HG03025 (cell line): ENCODE measurements around the gene PTPRQ.
"Not testable (repeated sequence)": the region's sequence is repeated elsewhere in the genome, so short reads cannot be mapped to it uniquely, and the experiment has no call there.

Experiments
- ATAC-seq: cut with Tn5 transposase; IDR thresholded peaks from one replicate; pipeline ENCODE4 v1.9.1; 2021; ENCODE audit warnings: mild to moderate bottlenecking, moderate library complexity; ENCODE audit not compliant: unreplicated experiment, low FRiP score

The PTPRQ gene

GRCh38 chr12:80625051-80625450, 181.0 kb downstream of the PTPRQ start:
- no peak for ATAC-seq

GRCh38 chr12:80625901-80626300, 181.9 kb downstream of the PTPRQ start:
- no peak for ATAC-seq

DNA sequence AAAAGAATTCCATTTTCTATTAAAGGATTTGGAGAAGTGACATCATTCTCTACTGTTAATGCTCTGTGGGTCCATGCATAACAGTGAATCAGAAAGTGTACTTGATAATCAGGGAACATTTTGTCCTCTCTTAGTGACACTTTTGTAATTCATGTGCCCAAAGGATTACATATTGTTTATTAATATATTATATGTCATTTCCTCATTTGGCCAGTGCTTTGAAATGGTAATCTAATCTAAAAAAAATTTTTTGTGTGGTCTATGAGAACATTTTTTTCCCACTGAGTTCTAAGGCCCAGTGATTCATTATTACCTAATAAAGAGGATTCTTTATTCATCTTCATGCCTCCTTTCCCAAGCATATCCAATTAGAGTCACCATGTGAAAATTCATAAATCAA, 183.7 kb downstream of the PTPRQ start:
- ATAC-seq, result no peak

- no peak for ATAC-seq
These were observed 188.8 kb downstream of the PTPRQ start for GRCh38 chr12:80632835-80633234.

- ATAC-seq, result no peak
These were observed 190.9 kb downstream of the PTPRQ start for GRCh38 chr12:80634903-80635302.

- no peak for ATAC-seq
These were observed 192.8 kb downstream of the PTPRQ start for GRCh38 chr12:80636832-80637231.

GRCh38 chr12:80641936-80642335, 197.9 kb downstream of the PTPRQ start:
- ATAC-seq, result no peak

DNA sequence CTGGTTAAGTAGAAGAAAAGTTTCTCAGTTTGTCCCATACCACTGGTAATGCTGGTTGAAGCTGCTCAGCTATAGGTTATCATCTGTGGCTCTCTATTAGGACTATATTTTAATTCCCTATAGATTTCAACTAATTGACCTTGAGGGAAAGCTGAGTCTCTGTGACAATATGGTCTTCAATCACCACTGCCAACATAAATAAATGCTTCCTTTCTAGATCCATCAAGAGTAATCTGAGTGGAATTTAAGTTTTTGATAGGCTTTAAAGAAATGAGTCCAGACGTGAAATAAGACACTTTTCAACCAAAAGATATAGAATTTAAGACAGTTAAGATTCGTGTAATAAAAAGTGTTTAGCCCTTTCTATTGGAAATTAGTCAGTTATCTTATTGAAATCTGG, 199.9 kb downstream of the PTPRQ start:
- no peak for ATAC-seq

- ATAC-seq, result no peak
These were observed 204.8 kb downstream of the PTPRQ start for GRCh38 chr12:80648881-80649280.

GRCh38 chr12:80655751-80656150, 211.7 kb downstream of the PTPRQ start:
- no peak for ATAC-seq

DNA sequence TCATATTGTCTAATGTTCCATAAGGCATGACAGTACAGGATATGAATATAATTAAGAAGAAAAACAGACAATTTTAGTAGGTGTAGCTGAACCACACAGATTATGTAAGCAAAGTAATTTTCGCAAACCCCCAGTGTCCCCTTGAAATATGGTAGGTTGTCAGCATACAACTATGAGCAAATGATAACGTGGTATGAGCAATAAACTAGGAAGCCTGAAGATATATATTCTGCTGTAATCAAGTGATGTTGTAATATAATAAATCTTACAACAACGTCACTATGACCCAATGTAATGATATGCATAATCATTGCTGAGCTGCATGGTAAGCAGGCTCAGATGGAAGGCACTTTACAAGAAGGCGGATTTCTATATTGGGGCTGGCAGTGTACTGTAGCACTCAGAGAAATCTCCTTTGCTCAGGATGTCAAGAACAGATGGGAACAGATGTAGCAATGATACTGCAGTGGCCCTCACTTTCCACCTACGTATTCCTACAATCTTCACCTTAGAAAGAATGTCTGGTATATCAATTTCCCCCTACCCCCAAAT, 215.6 kb downstream of the PTPRQ start:
- ATAC-seq, result no peak

GRCh38 chr12:80662586-80662985, 218.6 kb downstream of the PTPRQ start:
- ATAC-seq, result no peak

DNA sequence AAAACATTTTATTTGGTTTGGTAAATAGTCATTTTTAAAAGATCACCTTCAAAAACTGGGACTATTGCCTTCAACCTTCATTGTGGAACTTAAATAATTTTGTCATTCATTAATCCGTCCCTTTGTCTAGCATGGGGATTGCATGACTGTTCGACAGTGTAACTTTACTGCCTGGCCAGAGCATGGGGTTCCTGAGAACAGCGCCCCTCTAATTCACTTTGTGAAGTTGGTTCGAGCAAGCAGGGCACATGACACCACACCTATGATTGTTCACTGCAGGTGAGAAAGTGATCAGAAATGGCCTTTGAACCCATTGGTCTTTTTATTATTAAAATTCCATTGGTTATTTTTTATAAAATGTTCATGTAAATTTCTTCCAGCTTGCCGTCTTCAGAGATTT, 226.2 kb downstream of the PTPRQ start:
- ATAC-seq, result no peak

- ATAC-seq, result not testable (repeated sequence)
These were observed 232.1 kb downstream of the PTPRQ start for GRCh38 chr12:80676042-80676636.

DNA sequence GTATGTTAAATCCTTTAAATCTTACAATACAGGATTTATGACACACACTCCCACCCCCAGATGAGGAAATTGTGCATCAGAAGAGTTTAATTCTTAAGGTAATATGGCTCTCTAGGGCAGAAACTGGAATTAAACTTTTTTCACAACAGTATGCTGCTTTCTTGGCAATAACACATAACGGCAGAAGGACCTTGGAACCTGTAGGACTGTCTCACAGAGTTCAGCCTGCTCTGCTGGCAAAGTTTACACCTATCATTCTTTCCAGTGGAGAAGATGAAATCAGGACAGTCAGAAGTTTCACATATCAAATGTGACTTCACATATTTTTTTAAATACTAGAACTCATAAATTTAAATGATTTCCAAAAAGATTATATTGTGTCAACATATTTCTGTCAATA, 232.8 kb downstream of the PTPRQ start:
- no peak for ATAC-seq

- ATAC-seq, result no peak
These were observed 234.0 kb downstream of the PTPRQ start for GRCh38 chr12:80677994-80678393.

GRCh38 chr12:80679346-80680131, 235.5 kb downstream of the PTPRQ start:
- ATAC-seq, result no peak

DNA sequence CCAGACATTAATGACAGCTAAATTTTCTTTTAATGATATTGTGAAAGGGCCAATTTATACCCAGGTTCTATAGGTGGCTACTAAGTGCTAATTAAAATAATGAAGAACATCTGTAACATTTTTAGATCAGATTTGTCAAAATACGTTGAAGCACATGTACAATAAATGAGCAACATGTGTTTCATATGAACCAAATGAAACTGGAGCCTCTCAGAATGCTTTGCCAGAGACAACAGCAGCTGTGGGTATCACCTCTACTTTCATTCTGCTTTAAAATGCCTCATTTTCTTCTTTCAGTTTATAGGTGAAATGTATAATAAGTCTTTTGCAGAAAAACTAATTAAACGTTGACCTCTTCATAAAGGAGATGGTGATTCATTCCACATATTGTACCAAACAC, 237.3 kb downstream of the PTPRQ start:
- peak; percentile 98 for ATAC-seq

DNA sequence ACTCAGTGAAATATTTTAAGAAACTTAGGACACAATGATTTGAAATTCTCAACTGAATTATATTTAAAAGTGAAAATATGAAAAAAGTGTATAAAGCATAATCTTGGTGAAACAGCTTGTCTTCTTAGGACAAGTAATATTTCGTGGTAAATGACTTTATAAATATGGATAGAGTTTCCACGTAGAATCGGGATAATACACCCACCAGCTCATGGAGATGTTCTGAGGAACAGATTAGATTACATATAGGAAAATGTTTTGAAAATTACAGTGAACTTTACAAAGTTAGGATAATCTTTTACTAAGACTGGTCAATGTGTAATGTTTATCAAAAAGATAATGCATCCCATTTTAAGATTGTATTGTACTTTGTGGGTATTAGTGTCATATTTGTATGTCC, 237.8 kb downstream of the PTPRQ start:
- no peak for ATAC-seq

GRCh38 chr12:80684077-80684495, 240.1 kb downstream of the PTPRQ start:
- ATAC-seq, result no peak

DNA sequence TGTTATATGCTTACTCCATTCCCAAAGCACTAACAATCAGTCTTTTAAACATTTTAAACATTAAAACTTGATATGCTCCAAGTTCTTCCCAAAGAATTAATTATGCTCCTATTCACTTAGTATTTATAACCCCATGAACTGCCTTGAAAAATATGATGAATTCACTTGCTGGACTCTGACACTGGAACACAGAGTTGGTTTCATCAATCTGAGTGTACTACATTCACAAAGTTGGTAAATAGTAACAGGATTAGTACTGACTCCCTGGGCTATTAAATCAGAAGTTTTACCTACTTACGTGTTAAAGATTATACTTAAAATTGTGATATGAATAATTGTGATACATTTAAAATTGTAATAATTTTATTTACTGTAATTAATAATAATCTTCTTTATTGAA, 246.1 kb downstream of the PTPRQ start:
- no peak for ATAC-seq

DNA sequence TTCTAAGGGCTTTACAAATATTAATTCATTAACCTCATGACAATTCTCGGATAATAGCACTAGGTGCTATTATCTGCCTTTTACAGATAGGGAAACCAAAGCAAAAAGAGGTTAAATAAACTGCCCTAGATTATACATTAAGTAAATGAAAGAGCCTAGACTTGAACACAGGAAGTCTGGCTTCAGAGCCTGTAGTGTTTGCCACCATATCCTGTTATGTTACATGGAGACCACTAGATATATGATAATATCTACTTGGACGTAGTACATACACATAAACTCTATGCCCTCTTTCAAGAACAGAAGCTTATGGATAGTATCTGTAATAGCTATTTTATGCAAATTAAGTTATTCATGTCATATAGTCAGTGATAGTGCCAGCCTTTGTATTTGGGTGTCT, 246.5 kb downstream of the PTPRQ start:
- ATAC-seq, result no peak
